Measurements from ENCODE around the gene ZPBP2. TPM values are rescaled to one million over a fixed set of nuclear protein-coding genes. Genes with fewer than 3 reads are reported as not detected.
"Not testable (repeated sequence)": the region's sequence is repeated elsewhere in the genome, so short reads cannot be mapped to it uniquely, and the experiment has no call there.

Gene ZPBP2
- total and polyA plus RNA-seq, 10 donors, result 0.16 to 0.46 (median 0.23) TPM; not detected in 4

DNA sequence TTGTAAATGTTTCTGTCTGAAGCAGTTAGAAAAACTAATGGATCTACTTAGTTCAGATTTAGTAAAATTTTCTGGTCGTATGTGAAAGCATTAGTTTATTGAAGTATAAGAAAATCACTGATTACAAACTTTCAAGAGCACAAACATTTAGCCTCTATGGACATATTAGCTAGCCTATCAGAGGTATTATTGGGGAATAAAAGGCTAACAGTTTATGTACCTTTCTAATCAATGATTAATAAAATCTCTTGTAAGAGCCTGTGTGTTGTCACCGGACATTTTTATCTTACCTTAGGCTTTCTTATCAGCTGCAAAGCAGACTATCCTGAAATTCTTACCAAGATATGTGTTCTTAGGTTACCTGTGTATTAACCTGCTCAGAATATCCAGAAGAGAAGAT is 21.2 kb downstream of the ZPBP2 start:
- peaks cover 0 to 9% (median 0%) of the 10 kb centered on the region in 7 donors for H3K27me3 ChIP-seq (replicated peaks in 1 of 7)
- intact Hi-C loops (cut with DNase I; ENCODE audit: low total_unique reads), result loop anchor here (10.0 kb wide), 1 partner anchor 76 kb away; the partner anchor contains the start of gene GSDMA
- no peak overlapping the region for H3K27ac ChIP-seq
- no peak for DNase-seq
- H3K4me3 ChIP-seq, result no peak overlapping the region
- no peaks in the 10 kb centered on the region for H3K36me3 ChIP-seq
- TF ChIP-seq, protein P1, sequence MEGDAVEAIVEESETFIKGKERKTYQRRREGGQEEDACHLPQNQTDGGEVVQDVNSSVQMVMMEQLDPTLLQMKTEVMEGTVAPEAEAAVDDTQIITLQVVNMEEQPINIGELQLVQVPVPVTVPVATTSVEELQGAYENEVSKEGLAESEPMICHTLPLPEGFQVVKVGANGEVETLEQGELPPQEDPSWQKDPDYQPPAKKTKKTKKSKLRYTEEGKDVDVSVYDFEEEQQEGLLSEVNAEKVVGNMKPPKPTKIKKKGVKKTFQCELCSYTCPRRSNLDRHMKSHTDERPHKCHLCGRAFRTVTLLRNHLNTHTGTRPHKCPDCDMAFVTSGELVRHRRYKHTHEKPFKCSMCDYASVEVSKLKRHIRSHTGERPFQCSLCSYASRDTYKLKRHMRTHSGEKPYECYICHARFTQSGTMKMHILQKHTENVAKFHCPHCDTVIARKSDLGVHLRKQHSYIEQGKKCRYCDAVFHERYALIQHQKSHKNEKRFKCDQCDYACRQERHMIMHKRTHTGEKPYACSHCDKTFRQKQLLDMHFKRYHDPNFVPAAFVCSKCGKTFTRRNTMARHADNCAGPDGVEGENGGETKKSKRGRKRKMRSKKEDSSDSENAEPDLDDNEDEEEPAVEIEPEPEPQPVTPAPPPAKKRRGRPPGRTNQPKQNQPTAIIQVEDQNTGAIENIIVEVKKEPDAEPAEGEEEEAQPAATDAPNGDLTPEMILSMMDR (IDR thresholded peaks at IDR 0.05 in 8 of 11, conservative IDR thresholded peaks at IDR 0.05 in 3 of 11), result no peak
- no peak for TF ChIP-seq POLR2AphosphoS5 (IDR thresholded peaks at IDR 0.05)
- H3K4me1 ChIP-seq, result peaks cover 0 to 3% (median 0%) of the 10 kb centered on the region in 6 donors
- 33 to 62% (median 58%) methylated on average over 2 of the region's 2 CpGs for WGBS, 5 donors
- no peaks in the 10 kb centered on the region for H3K9me3 ChIP-seq

DNA sequence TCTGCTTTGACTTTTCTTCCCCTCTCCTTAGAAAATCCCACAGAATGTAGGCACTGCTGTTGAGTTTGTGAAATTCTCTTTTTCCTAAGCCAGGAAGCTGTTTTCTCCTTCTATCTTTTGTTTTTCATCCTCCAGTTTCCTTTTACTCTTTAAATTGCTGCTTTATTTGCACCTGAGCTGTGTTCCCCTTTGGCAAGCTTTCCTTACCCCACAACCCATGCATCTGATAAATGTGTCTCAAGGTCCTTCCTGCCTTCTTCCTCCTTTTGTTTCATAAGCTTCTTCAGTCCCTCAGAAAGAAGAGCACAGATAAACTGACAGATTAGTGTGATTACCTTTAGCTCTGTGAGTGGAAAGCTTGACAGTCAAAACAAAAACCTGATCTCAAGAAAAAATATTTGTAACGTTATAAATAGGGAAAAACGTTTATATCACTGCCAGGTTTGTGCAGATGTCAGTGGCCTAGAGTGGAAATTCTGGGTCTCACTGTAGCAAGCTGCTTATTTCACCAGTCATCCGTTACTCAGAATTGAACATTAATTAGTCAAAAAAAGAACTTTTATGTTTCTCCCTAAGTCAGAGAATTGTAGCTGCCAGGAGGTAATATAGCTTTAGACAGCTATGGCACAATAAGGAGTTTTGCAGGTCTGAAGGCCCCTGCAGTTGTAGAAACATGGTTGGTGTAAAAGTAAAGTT is 26.8 kb downstream of the ZPBP2 start:
- WGBS, 5 donors, result 17 to 32% (median 23%) methylated on average over 3 of the region's 3 CpGs
- no peak for DNase-seq
- H3K27me3 ChIP-seq (replicated peaks in 1 of 7), result peaks cover 0 to 9% (median 0%) of the 10 kb centered on the region in 7 donors

DNA sequence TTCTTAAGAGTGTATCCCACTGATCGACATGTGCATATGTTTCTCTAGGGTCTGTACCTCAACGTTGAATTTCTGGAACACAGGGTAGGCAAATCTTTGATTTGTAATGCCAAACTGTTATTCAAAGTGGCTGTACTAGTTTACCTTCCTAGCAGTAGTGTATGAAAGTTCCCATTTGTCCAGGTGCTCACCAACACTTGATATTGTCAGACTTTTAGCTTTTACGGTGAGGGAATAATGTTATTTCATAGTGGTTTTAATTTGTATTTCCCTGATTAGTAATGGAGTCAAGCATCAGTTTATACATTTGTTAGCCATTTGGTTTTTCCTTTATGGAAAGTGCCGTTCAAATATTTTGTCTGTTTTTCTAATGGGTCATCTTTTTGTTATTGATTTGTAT is 30.1 kb downstream of the ZPBP2 start:
- intact Hi-C loops (cut with DNase I; ENCODE audit: low total_unique reads), result no loop called here
- WGBS, 5 donors, result 93 to 97% (median 95%) methylated on average over 4 of the region's 4 CpGs

More for the DNA sequence above, 26.8 kb downstream of the ZPBP2 start:
- H3K9me3 ChIP-seq, result no peaks in the 10 kb centered on the region
- TF ChIP-seq, protein P1 (IDR thresholded peaks at IDR 0.05 in 8 of 11, conservative IDR thresholded peaks at IDR 0.05 in 3 of 11), result no peak
- no peaks in the 10 kb centered on the region for H3K36me3 ChIP-seq
- no peak overlapping the region for H3K4me3 ChIP-seq
- intact Hi-C loops (cut with DNase I; ENCODE audit: low total_unique reads), result no loop called here
- H3K27ac ChIP-seq, result peak overlapping the region in 1 of 8 donors; percentile 4
- peaks cover 0 to 14% (median 10%) of the 10 kb centered on the region in 6 donors for H3K4me1 ChIP-seq

DNA sequence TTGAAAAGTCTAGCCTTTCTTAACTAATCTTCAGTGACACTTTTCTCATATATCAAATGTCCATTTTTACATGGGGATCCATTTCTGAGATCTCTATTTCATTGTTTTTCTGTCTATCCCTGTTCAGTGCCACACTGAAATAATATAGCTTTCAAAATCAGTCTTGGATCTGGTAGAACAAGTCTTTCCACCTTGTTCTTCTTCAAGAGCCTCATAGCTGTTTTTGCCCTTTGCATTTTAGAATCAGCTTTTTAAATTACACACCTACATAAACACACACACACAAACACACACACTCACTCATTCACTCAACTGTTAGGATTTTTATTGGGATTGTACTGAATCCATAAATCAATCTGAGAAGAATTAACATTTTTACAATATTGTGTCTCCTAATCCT is 31.2 kb downstream of the ZPBP2 start:
- no peak overlapping the region for H3K4me3 ChIP-seq
- peaks cover 0 to 30% (median 0%) of the 10 kb centered on the region in 6 donors for H3K36me3 ChIP-seq
- H3K27me3 ChIP-seq (replicated peaks in 1 of 7), result no peaks in the 10 kb centered on the region
- TF ChIP-seq, protein P1 (IDR thresholded peaks at IDR 0.05 in 8 of 11, conservative IDR thresholded peaks at IDR 0.05 in 3 of 11), result no peak
- no peak for TF ChIP-seq POLR2A (IDR thresholded peaks at IDR 0.05)
- H3K9me3 ChIP-seq, result no peaks in the 10 kb centered on the region
- intact Hi-C loops (cut with DNase I; ENCODE audit: low total_unique reads), result no loop called here
- no peak for DNase-seq
- H3K27ac ChIP-seq, result no peak overlapping the region
- H3K4me1 ChIP-seq, result peaks cover 0 to 27% (median 9%) of the 10 kb centered on the region in 6 donors

More for the DNA sequence above, 30.1 kb downstream of the ZPBP2 start:
- Histone ChIP-seq H3K4me1 (peaks cover 0 to 16% (median 10%) of the 10 kb centered on the region in 6 donors), H3K36me3 (peaks cover 0 to 20% (median 0%) of the 10 kb centered on the region in 6 donors), H3K4me3 (no peak overlapping the region), H3K27ac (no peak overlapping the region), H3K9me3 (no peaks in the 10 kb centered on the region), H3K27me3 (replicated peaks in 1 of 7) (no peaks in the 10 kb centered on the region)
- TF ChIP-seq, protein P1 (IDR thresholded peaks at IDR 0.05 in 8 of 11, conservative IDR thresholded peaks at IDR 0.05 in 3 of 11), result no peak
- TF ChIP-seq POLR2AphosphoS5 (IDR thresholded peaks at IDR 0.05) (no peak), POLR2A (IDR thresholded peaks at IDR 0.05) (no peak)
- no peak for DNase-seq

DNA sequence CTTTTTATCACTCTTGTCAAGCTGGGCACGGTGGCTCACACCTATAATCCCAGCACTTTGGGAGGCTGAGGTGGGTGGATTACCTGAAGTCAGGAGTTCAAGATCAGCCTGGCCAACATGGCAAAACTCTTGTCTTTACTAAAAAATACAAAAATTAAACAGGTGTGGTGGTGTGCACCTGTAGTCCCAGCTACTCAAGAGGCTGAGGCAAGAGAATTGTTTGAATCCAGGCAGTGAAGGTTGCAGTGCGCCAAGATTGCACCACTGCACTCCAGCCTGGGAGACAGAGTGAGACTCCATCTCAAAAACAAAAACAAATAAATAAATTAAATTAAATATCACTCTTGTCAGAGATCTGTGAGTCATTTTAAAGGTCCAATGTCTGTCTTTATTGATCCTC is 34.0 kb downstream of the ZPBP2 start:
- H3K9me3 ChIP-seq; H3K27me3 ChIP-seq (replicated peaks in 1 of 7); H3K4me3 ChIP-seq; intact Hi-C loops (cut with DNase I; ENCODE audit: low total_unique reads); H3K27ac ChIP-seq; DNase-seq: not testable (repeated sequence)
- H3K36me3 ChIP-seq, result peaks cover 0 to 56% (median 0%) of the 10 kb centered on the region in 6 donors
- H3K4me1 ChIP-seq, result peaks cover 0 to 13% (median 0%) of the 10 kb centered on the region in 6 donors
- WGBS, 5 donors, result 92 to 100% (median 95%) methylated on average over 2 of the region's 2 CpGs

Measured in spleen (tissue), 11 donors.